ENCODE results near the gene SF1. TPM values are rescaled to one million over a fixed set of nuclear protein-coding genes. Genes with fewer than 3 reads are reported as not detected.
A peak's percentile ranks its signal among the peaks of the same experiment; 100 is the strongest.

Gene SF1
- total and polyA plus RNA-seq, 9 of the 15 experiments (the other 6 are each of a cell fraction or from before 2014, with no cell fraction given): 13.1 to 334 (median 111) TPM

GRCh38 chr11:64794526-64794925 is 16.2 kb upstream of the SF1 start:
- no peak for DNase-seq (ENCODE audit: extremely low read depth in 1 of 4, low spot score in 3 of 4)
- CTCF ChIA-PET (ENCODE audit: low intra/inter-chr PET ratio): no interaction called here
- no peaks in the 10 kb centered on the region for H4K20me1 ChIP-seq (replicated peaks; ENCODE audit: control insufficient read depth, insufficient read depth, low read length)
- in situ Hi-C loops (cut with MboI): no loop called here
- H3K27ac ChIP-seq (ENCODE audit: extremely low read depth, low read depth, low read length): no peak overlapping the region
- H3K9me1 ChIP-seq (ENCODE audit: control insufficient read depth, insufficient read depth, low read length): no peaks in the 10 kb centered on the region
- intact Hi-C loops (cut with micrococcal nuclease): no loop called here
- WGBS (ENCODE audit: insufficient coverage, low coverage, missing lambda C conversion rate): 81% methylated on average over 10 of the region's 10 CpGs
- no peak for TF ChIP-seq HDAC1 (IDR thresholded peaks at IDR 0.05)
- H3K79me2 ChIP-seq (ENCODE audit: control insufficient read depth, insufficient read depth, low read length): no peaks in the 10 kb centered on the region
- H3K9me3 ChIP-seq (replicated peaks; ENCODE audit: control insufficient read depth, insufficient read depth, low read depth, low read length): no peaks in the 10 kb centered on the region
- no TSS peak for BruUV-seq (replicated peaks)
- POLR2A ChIA-PET: interaction anchor here (0.6 to 2.0 kb wide), 5 partner anchors 9 to 28 kb away, joined by 3 to 6 read pairs (median 3); partner anchors contain the start of genes MAP4K2 and SF1
- no peak for FAIRE-seq
- H3K4me2 ChIP-seq (ENCODE audit: insufficient read depth, low read length): no peak overlapping the region
- no peak overlapping the region; a peak in 1 of 4 replicates for H3K9ac ChIP-seq (ENCODE audit: insufficient read depth in 1 of 2, low read depth in 2 of 2, low read length in 2 of 2)
- no peak overlapping the region for H3K4me3 ChIP-seq
- peaks cover 0 to 41% of the 10 kb centered on the region in 2 experiments; a peak in 3 of 5 replicates for H3K4me1 ChIP-seq (replicated peaks in 1 of 2; ENCODE audit: control insufficient read depth in 2 of 2, insufficient read depth in 2 of 2, low read length in 2 of 2)
- H2AFZ ChIP-seq (ENCODE audit: low read depth, low read length): no peak overlapping the region
- ATAC-seq: no peak
- no peaks in the 10 kb centered on the region for H3K36me3 ChIP-seq (ENCODE audit: control insufficient read depth, insufficient read depth, low read length)
- no peaks in the 10 kb centered on the region for H3K27me3 ChIP-seq (ENCODE audit: control insufficient read depth in 2 of 2, insufficient read depth in 2 of 2, low read length in 2 of 2)

GRCh38 chr11:64793271-64794160 is 15.2 kb upstream of the SF1 start:
- Histone ChIP-seq H3K4me2 (ENCODE audit: insufficient read depth, low read length) (no peak overlapping the region), H3K27me3 (ENCODE audit: control insufficient read depth in 2 of 2, insufficient read depth in 2 of 2, low read length in 2 of 2) (no peaks in the 10 kb centered on the region), H3K27ac (ENCODE audit: extremely low read depth, low read depth, low read length) (no peak overlapping the region), H3K4me1 (replicated peaks in 1 of 2; ENCODE audit: control insufficient read depth in 2 of 2, insufficient read depth in 2 of 2, low read length in 2 of 2) (peaks cover 0 to 39% of the 10 kb centered on the region in 2 experiments; a peak in 3 of 5 replicates), H4K20me1 (replicated peaks; ENCODE audit: control insufficient read depth, insufficient read depth, low read length) (no peaks in the 10 kb centered on the region), H3K79me2 (ENCODE audit: control insufficient read depth, insufficient read depth, low read length) (no peaks in the 10 kb centered on the region), H3K36me3 (ENCODE audit: control insufficient read depth, insufficient read depth, low read length) (no peaks in the 10 kb centered on the region), H3K9me3 (replicated peaks; ENCODE audit: control insufficient read depth, insufficient read depth, low read depth, low read length) (no peaks in the 10 kb centered on the region), H3K9ac (ENCODE audit: insufficient read depth in 1 of 2, low read depth in 2 of 2, low read length in 2 of 2) (peak overlapping the region in 1 of 2 experiments; percentile 19; a peak in 2 of 4 replicates), H2AFZ (ENCODE audit: low read depth, low read length) (no peak overlapping the region), H3K9me1 (ENCODE audit: control insufficient read depth, insufficient read depth, low read length) (no peaks in the 10 kb centered on the region), H3K4me3 (no peak overlapping the region)
- no TSS peak for BruUV-seq (replicated peaks)
- in situ Hi-C loops (cut with MboI) (no loop called here), intact Hi-C loops (cut with micrococcal nuclease) (no loop called here)
- CTCF ChIA-PET (ENCODE audit: low intra/inter-chr PET ratio): interaction anchor here (1.3 kb wide), 1 partner anchor 131 kb away, joined by 4 read pairs; the partner anchor contains the start of gene PPP2R5B
- FAIRE-seq: no peak
- ATAC-seq: no peak
- WGBS (ENCODE audit: insufficient coverage, low coverage, missing lambda C conversion rate): 57% methylated on average over 10 of the region's 11 CpGs
- TF ChIP-seq DIDO1 (tag; IDR thresholded peaks at IDR 0.05; ENCODE audit: low read depth) (no peak), NCOA2 (IDR thresholded peaks at IDR 0.05; ENCODE audit: partially characterized antibody in 2 of 2) (no peak), FUS (optimal IDR thresholded peaks at IDR 0.05; ENCODE audit: low read depth, low read length) (no peak), NR1H2 (CRISPR knock-in tag; IDR thresholded peaks at IDR 0.05) (no peak), BRF1 (IDR thresholded peaks at IDR 0.05; ENCODE audit: borderline replicate concordance, extremely low read depth, insufficient read length) (no peak), ZNF696 (CRISPR knock-in tag; conservative IDR thresholded peaks at IDR 0.05) (no peak), SIX5 (IDR thresholded peaks at IDR 0.05; ENCODE audit: borderline replicate concordance in 1 of 2, insufficient read depth in 1 of 2, low read depth in 1 of 2, low read length in 2 of 2) (no peak), ZNF316 (IDR thresholded peaks at IDR 0.05) (no peak), HES1 (IDR thresholded peaks at IDR 0.05; ENCODE audit: low read depth) (no peak), KLF10 (CRISPR knock-in tag; IDR thresholded peaks at IDR 0.05) (no peak), RHOXF2B (CRISPR knock-in tag; conservative IDR thresholded peaks at IDR 0.05) (no peak), RBM15 (IDR thresholded peaks at IDR 0.05; ENCODE audit: insufficient read depth, low read length) (no peak)
- DNase-seq (ENCODE audit: extremely low read depth in 1 of 4, low spot score in 3 of 4): no peak
- POLR2A ChIA-PET: interaction anchor here (1.4 to 2.0 kb wide), 3 partner anchors 9 to 17 kb away, joined by 3 to 6 read pairs (median 5); partner anchors contain the start of gene SF1

Measured in K562 (cell line).